GM18502 (cell line): ENCODE measurements around the gene LYRM9.
"Not testable (repeated sequence)": the region's sequence is repeated elsewhere in the genome, so short reads cannot be mapped to it uniquely, and the experiment has no call there.

Experiments used
- ATAC-seq: cut with Tn5 transposase; IDR thresholded peaks from one replicate; pipeline ENCODE4 v1.9.1; 2021; ENCODE audit warnings: mild to moderate bottlenecking; ENCODE audit not compliant: unreplicated experiment, poor library complexity

LYRM9 gene

GRCh38 chr17:27879987-27880608 lies 13.1 kb downstream of the LYRM9 start:
- peak; percentile 65 for ATAC-seq

- ATAC-seq: no peak
Observed at GRCh38 chr17:27878776-27879562, 14.2 kb downstream of the LYRM9 start.

- no peak for ATAC-seq
Observed at GRCh38 chr17:27873746-27874145, 19.4 kb downstream of the LYRM9 start.

GRCh38 chr17:27873211-27873610 lies 20.0 kb downstream of the LYRM9 start:
- no peak for ATAC-seq

GRCh38 chr17:27872776-27873175 lies 20.4 kb downstream of the LYRM9 start:
- ATAC-seq: no peak

- no peak for ATAC-seq
Observed at GRCh38 chr17:27871407-27871806, 21.8 kb downstream of the LYRM9 start.

GRCh38 chr17:27870345-27870744 lies 22.8 kb downstream of the LYRM9 start:
- no peak for ATAC-seq

- no peak for ATAC-seq
Observed at GRCh38 chr17:27868565-27868964, 24.6 kb downstream of the LYRM9 start.

- ATAC-seq: no peak
Observed at GRCh38 chr17:27862840-27863239, 30.3 kb downstream of the LYRM9 start.

- ATAC-seq: no peak
Observed at GRCh38 chr17:27862004-27862403, 31.2 kb downstream of the LYRM9 start.

GRCh38 chr17:27860971-27861664 lies 32.0 kb downstream of the LYRM9 start:
- ATAC-seq: no peak

GRCh38 chr17:27858621-27859305 lies 34.4 kb downstream of the LYRM9 start:
- no peak for ATAC-seq

- ATAC-seq: no peak
Observed at GRCh38 chr17:27856676-27857432, 36.3 kb downstream of the LYRM9 start.

- no peak for ATAC-seq
Observed at GRCh38 chr17:27855454-27855853, 37.7 kb downstream of the LYRM9 start.

GRCh38 chr17:27854163-27854562 lies 39.0 kb downstream of the LYRM9 start:
- ATAC-seq: no peak

- no peak for ATAC-seq
Observed at GRCh38 chr17:27853091-27853490, 40.1 kb downstream of the LYRM9 start.

- ATAC-seq: no peak
Observed at GRCh38 chr17:27849474-27850185, 43.5 kb downstream of the LYRM9 start.

GRCh38 chr17:27848931-27849330 lies 44.2 kb downstream of the LYRM9 start:
- ATAC-seq: no peak

GRCh38 chr17:27846808-27847307 lies 46.3 kb downstream of the LYRM9 start:
- ATAC-seq: not testable (repeated sequence)
